H9 (cell line): ENCODE measurements around the gene HNRNPK. TPM values are rescaled to one million over a fixed set of nuclear protein-coding genes. Genes with fewer than 3 reads are reported as not detected.

Experiments used
- DNase-seq: peaks from one replicate; pipeline ENCODE4 v3.0.0-alpha.2; 2017
- H2AFZ ChIP-seq: one replicate; pipeline ENCODE4 v1.6.1; 2013; ENCODE audit warnings: mild to moderate bottlenecking, low read length, control low read depth, moderate library complexity
- H2AK5ac ChIP-seq: 2 replicates; pipeline ENCODE4 v1.6.1; 2013; ENCODE audit warnings: low read length, control low read depth, mixed read lengths; ENCODE audit not compliant: insufficient read length
- H2BK120ac ChIP-seq: one replicate; pipeline ENCODE4 v1.6.1; 2013; ENCODE audit warnings: low read depth, mild to moderate bottlenecking, low read length, control low read depth, inconsistent platforms; ENCODE audit not compliant: poor library complexity, severe bottlenecking
- H2BK12ac ChIP-seq: 2 replicates; pipeline ENCODE4 v1.6.1; 2013; ENCODE audit warnings: low read length, control low read depth, mixed read lengths, low read depth; ENCODE audit not compliant: insufficient read length
- H2BK15ac ChIP-seq: 2 replicates; pipeline ENCODE4 v1.6.1; 2013; ENCODE audit warnings: low read depth, low read length, control low read depth
- H2BK20ac ChIP-seq: one replicate; pipeline ENCODE4 v1.6.1; 2013; ENCODE audit warnings: low read depth, mild to moderate bottlenecking, low read length, control low read depth, inconsistent platforms; ENCODE audit not compliant: poor library complexity, severe bottlenecking
- H2BK5ac ChIP-seq: 2 replicates; pipeline ENCODE4 v1.6.1; 2013; ENCODE audit warnings: low read length, control low read depth, mixed read lengths; ENCODE audit not compliant: insufficient read length
- H3K14ac ChIP-seq: 2 replicates; pipeline ENCODE4 v1.6.1; 2013; ENCODE audit warnings: low read length, control low read depth; ENCODE audit not compliant: insufficient read depth
- H3K18ac ChIP-seq: 2 replicates; pipeline ENCODE4 v1.6.1; 2013; ENCODE audit warnings: low read depth, mild to moderate bottlenecking, mixed read lengths, low read length, control low read depth; ENCODE audit not compliant: insufficient read length
- H3K23ac ChIP-seq: 2 replicates; pipeline ENCODE4 v1.6.1; 2013; ENCODE audit warnings: low read length, control low read depth, mixed read lengths, low read depth; ENCODE audit not compliant: insufficient read length
- H3K23me2 ChIP-seq: 2 replicates; pipeline ENCODE4 v1.6.1; 2013; ENCODE audit warnings: low read depth, mild to moderate bottlenecking, mixed read lengths, low read length, control low read depth; ENCODE audit not compliant: insufficient read length, poor library complexity, severe bottlenecking
- H3K27ac ChIP-seq: 2 replicates; pipeline ENCODE4 v1.5.1; 2013; ENCODE audit warnings: low read length, control low read depth, mixed read lengths, low read depth; ENCODE audit not compliant: insufficient read length
- H3K27me3 ChIP-seq: 2 replicates; pipeline ENCODE4 v1.6.1; 2013; ENCODE audit warnings: low read length, control low read depth, inconsistent platforms; ENCODE audit not compliant: insufficient read depth
- H3K4ac ChIP-seq: 2 replicates; pipeline ENCODE4 v1.6.1; 2013; ENCODE audit warnings: low read depth, mild to moderate bottlenecking, control low read depth, inconsistent platforms, low read length, moderate library complexity
- H3K4me1 ChIP-seq: 2 replicates; pipeline ENCODE4 v1.6.1; 2013; ENCODE audit warnings: low read length, control low read depth, inconsistent platforms; ENCODE audit not compliant: insufficient read depth
- H3K4me2 ChIP-seq: 2 replicates; pipeline ENCODE4 v1.6.1; 2013; ENCODE audit warnings: low read length, control low read depth, mixed read lengths; ENCODE audit not compliant: insufficient read length, insufficient read depth
- H3K56ac ChIP-seq: 2 replicates; pipeline ENCODE4 v1.6.1; 2013; ENCODE audit warnings: low read depth, mild to moderate bottlenecking, mixed read lengths, low read length, control low read depth; ENCODE audit not compliant: insufficient read length
- H3K79me1 ChIP-seq: 2 replicates; pipeline ENCODE4 v1.6.1; 2013; ENCODE audit warnings: low read depth, mild to moderate bottlenecking, moderate library complexity, low read length, control low read depth, inconsistent platforms; ENCODE audit not compliant: insufficient read depth, poor library complexity, severe bottlenecking
- H3K79me2 ChIP-seq: 2 replicates; pipeline ENCODE4 v1.6.1; 2013; ENCODE audit warnings: low read length, control low read depth, inconsistent platforms; ENCODE audit not compliant: insufficient read depth
- H3K9ac ChIP-seq: 2 replicates; pipeline ENCODE4 v1.6.1; 2013; ENCODE audit warnings: low read length, control low read depth, mixed read lengths; ENCODE audit not compliant: insufficient read length; ENCODE audit errors: extremely low read depth
- H3K9me3 ChIP-seq: one replicate; pipeline ENCODE4 v1.6.1; 2013; ENCODE audit warnings: low read depth, low read length, inconsistent platforms; ENCODE audit not compliant: control insufficient read depth
- H3T11ph ChIP-seq: one replicate; pipeline ENCODE4 v1.6.1; 2013; ENCODE audit warnings: mild to moderate bottlenecking, low read length, control low read depth, inconsistent platforms
- H4K20me1 ChIP-seq: one replicate; pipeline ENCODE4 v1.6.1; 2013; ENCODE audit not compliant: control insufficient read depth, insufficient read length, insufficient read depth
- H4K5ac ChIP-seq: 2 replicates; pipeline ENCODE4 v1.6.1; 2013; ENCODE audit warnings: low read depth, mild to moderate bottlenecking, mixed read lengths, low read length, control low read depth; ENCODE audit not compliant: insufficient read length
- H4K8ac ChIP-seq: replicated peaks from 2 replicates; pipeline ENCODE4 v1.6.1; 2013; ENCODE audit warnings: low read length, control low read depth, mixed read lengths, low read depth; ENCODE audit not compliant: insufficient read length
- H4K91ac ChIP-seq: 2 replicates; pipeline ENCODE4 v1.6.1; 2013; ENCODE audit warnings: low read depth, mild to moderate bottlenecking, moderate library complexity, mixed read lengths, low read length, control low read depth; ENCODE audit not compliant: insufficient read length
- H3K27ac Mint-ChIP-seq, 3 experiments: 2 replicates in 2 of 3; 3 replicates in 1 of 3; pipeline ENCODE4 v1.8.0; 2020 to 2021; ENCODE audit warnings: mixed read lengths in 3 of 3, mild to moderate bottlenecking in 1 of 3, moderate library complexity in 1 of 3
- H3K27me3 Mint-ChIP-seq: 2 replicates; pipeline ENCODE4 v1.8.0; 2021; ENCODE audit warnings: low read depth, mild to moderate bottlenecking, moderate library complexity, mixed read lengths
- H3K36me3 Mint-ChIP-seq, 3 experiments: 2 replicates in 2 of 3; 3 replicates in 1 of 3; pipeline ENCODE4 v1.8.0; 2020 to 2021; ENCODE audit warnings: low read depth in 3 of 3, mixed read lengths in 3 of 3; ENCODE audit not compliant: insufficient read depth in 1 of 3
- H3K4me1 Mint-ChIP-seq, 2 experiments: 2 replicates each; pipeline ENCODE4 v1.8.0; 2020; ENCODE audit warnings: mixed read lengths in 2 of 2
- H3K4me3 Mint-ChIP-seq, 2 experiments: 2 replicates in 1 of 2; 3 replicates in 1 of 2; pipeline ENCODE4 v1.8.0; 2020 to 2021; ENCODE audit warnings: mild to moderate bottlenecking in 2 of 2, mixed read lengths in 2 of 2, moderate library complexity in 1 of 2
- H3K9me3 Mint-ChIP-seq, 2 experiments: 2 replicates in 1 of 2; 3 replicates in 1 of 2; pipeline ENCODE4 v1.8.0; 2020; ENCODE audit warnings: mild to moderate bottlenecking in 2 of 2, mixed read lengths in 2 of 2, moderate library complexity in 1 of 2
- WGBS: extraction: QIAGEN DNeasy Blood & Tissue Kit; methylation state at CpG from one replicate; pipeline ENCODE4 v1.1.7; 2013; ENCODE audit warnings: missing lambda C conversion rate, low lambda C conversion rate, mixed read lengths; ENCODE audit not compliant: insufficient read length; ENCODE audit errors: extremely low coverage; 5-methylcytosine and 5-hydroxymethylcytosine counted together
- total RNA-seq: library from RNA; stranded (reverse); gene quantifications from 2 replicates; pipeline ENCODE4 v1.2.1, GENCODE V29; 2021
- TF ChIP-seq, protein P1 (sequence below): fragments of 200-600 bp; sonication (generic); conservative IDR thresholded peaks from 3 replicates; pipeline ENCODE4 v1.8.0; 2021; ENCODE audit warnings: antibody characterized with exemption, mild to moderate bottlenecking

The HNRNPK gene
- total RNA-seq, 1 experiment from 2014 or later: 790 TPM

DNA sequence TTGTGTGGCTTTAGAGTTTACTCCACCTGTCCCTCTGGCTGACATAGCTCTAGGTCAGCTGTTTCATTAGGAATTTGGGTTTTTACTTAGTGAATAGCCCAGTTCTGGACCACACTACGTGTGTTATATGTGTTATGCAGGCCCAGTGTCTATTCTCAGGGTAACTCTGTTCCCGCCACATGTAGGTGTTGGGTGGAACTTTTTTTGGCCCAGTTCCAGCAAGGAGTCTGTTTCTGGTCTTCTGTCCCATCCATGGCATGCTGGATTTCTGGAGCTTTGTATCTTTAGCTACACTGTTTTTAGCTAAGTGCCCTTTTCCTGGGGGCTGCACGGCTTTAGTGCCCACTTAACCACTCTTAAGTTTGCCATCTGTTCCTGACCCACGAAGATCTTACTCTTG is 16.1 kb upstream of the HNRNPK start:
- TF ChIP-seq, protein P1, sequence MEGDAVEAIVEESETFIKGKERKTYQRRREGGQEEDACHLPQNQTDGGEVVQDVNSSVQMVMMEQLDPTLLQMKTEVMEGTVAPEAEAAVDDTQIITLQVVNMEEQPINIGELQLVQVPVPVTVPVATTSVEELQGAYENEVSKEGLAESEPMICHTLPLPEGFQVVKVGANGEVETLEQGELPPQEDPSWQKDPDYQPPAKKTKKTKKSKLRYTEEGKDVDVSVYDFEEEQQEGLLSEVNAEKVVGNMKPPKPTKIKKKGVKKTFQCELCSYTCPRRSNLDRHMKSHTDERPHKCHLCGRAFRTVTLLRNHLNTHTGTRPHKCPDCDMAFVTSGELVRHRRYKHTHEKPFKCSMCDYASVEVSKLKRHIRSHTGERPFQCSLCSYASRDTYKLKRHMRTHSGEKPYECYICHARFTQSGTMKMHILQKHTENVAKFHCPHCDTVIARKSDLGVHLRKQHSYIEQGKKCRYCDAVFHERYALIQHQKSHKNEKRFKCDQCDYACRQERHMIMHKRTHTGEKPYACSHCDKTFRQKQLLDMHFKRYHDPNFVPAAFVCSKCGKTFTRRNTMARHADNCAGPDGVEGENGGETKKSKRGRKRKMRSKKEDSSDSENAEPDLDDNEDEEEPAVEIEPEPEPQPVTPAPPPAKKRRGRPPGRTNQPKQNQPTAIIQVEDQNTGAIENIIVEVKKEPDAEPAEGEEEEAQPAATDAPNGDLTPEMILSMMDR: no peak

More for the DNA sequence above, 16.1 kb upstream of the HNRNPK start:
- no peaks in the 10 kb centered on the region for H3K27me3 Mint-ChIP-seq
- H3K79me2 ChIP-seq: peaks cover 10% of the 10 kb centered on the region; the same call in 1 of the 2 replicates
- no peak overlapping the region for H3K4me3 Mint-ChIP-seq
- H2AK5ac ChIP-seq: no peak overlapping the region
- peaks cover 1 to 5% of the 10 kb centered on the region in 2 experiments; a peak in 1 of 4 replicates for H3K4me1 Mint-ChIP-seq
- H3T11ph ChIP-seq: no peak overlapping the region
- H3K27ac ChIP-seq: no peak overlapping the region
- no peak overlapping the region for H3K9ac ChIP-seq
- no peaks in the 10 kb centered on the region for H3K27me3 ChIP-seq
- no peak overlapping the region for H4K5ac ChIP-seq
- H3K79me1 ChIP-seq: peaks cover 4% of the 10 kb centered on the region
- peaks cover 3 to 15% (median 4%) of the 10 kb centered on the region in 3 experiments; a peak in 6 of 7 replicates for H3K36me3 Mint-ChIP-seq
- no peak overlapping the region for H3K14ac ChIP-seq
- no peak overlapping the region for H3K18ac ChIP-seq
- no peaks in the 10 kb centered on the region for H3K9me3 ChIP-seq
- DNase-seq: no peak
- WGBS: no CpG with 5 or more reads among the region's 4 CpGs
- no peak overlapping the region for H2BK12ac ChIP-seq
- H2AFZ ChIP-seq: no peak overlapping the region
- H2BK15ac ChIP-seq: no peak overlapping the region
- no peak overlapping the region for H4K8ac ChIP-seq
- no peak overlapping the region for H2BK5ac ChIP-seq
- no peaks in the 10 kb centered on the region for H4K20me1 ChIP-seq
- H3K23me2 ChIP-seq: no peaks in the 10 kb centered on the region
- no peak overlapping the region for H4K91ac ChIP-seq
- H2BK20ac ChIP-seq: no peak overlapping the region
- H3K23ac ChIP-seq: no peak overlapping the region
- no peak overlapping the region for H3K27ac Mint-ChIP-seq
- no peak overlapping the region for H3K56ac ChIP-seq
- H3K4me2 ChIP-seq: no peak overlapping the region
- H3K4ac ChIP-seq: no peak overlapping the region
- H3K9me3 Mint-ChIP-seq: no peaks in the 10 kb centered on the region
- no peaks in the 10 kb centered on the region for H3K4me1 ChIP-seq
- H2BK120ac ChIP-seq: no peak overlapping the region
